NCI-H1417 treated with DMSO at 0.1 percent for 48 hours (cell line): ENCODE results near the gene DND1.
"Not testable (repeated sequence)": the region's sequence is repeated elsewhere in the genome, so short reads cannot be mapped to it uniquely, and the experiment has no call there.

Source experiments
- DNase-seq: peaks from one replicate; lab custom pipeline; 2025; lab: John Stamatoyannopoulos, UW

Gene DND1

DNA sequence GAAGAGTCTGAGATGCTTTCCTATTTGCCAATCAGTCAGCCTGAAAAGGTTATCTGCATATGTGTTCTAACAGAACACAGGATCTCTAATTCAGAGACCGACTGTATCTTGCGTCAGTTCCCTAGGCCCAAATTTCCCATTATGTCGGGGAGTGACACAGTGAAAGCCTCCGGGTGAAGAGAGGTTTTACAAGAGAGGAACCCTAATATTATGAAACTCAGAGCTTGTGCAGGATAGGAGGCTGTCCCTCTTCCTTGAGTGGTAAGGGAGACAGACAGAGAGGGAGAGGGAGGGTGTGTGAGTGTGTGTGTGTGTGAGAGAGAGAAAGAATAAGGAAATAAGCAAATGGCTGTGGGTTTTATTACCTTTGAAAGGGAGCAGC is 42.3 kb downstream of the DND1 start:
- DNase-seq = no peak

DNA sequence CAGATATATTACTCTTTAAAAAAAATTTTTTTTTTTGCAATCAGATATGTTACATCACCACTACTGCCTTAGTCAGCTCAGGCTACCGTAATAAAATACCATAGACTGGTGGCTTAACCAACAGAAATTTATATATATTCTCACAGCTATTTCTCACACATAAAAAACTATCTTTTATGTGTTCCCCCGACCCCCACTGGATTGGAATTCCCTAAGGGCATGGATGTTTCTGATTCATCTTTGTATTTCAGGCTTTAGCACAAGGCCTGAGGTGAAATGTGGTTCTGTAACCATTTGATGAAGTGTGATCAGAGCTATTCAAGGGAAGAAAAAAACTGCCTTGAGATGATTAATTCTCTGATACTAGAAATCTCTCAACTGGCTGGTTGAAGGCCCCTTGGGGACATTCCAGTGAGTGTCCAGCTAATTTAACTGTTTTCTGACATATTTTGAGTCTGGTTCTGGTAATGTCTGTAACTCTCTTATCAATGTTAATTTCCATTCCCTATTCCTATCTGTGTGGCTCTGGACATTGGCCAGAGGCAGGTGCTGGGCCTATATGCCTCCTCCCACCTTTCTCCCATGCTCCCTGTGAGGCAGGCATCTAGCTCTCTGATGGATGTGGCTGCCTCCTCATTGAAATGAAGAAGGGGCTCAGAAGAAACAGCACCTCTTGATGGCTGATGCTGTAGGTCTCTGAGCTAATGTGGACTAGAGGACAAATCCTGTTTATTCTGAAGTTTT is 42.9 kb downstream of the DND1 start:
- no peak for DNase-seq

DNA sequence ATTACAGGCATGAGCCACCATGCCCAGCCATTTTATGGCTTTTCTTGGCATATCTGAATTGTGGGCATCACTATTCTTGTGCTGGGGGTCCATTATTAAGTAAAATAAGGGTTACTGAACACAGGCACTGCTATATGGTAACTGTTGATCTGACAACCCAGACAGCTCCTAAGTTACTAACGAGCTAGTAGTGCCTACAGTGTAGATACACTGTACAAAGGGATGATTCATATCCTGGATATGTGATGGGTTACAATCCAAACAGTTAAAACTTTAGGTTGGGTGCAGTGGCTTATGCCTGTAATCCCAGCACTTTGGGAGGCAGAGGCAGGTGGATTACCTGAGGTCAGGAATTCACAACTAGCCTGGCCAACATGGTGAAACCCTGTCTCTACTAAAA is 44.7 kb downstream of the DND1 start:
- DNase-seq = no peak

GRCh38 chr5:140627972-140628371 is 45.4 kb downstream of the DND1 start:
- no peak for DNase-seq

- not testable (repeated sequence) for DNase-seq
Measured at GRCh38 chr5:140624886-140625285, 48.5 kb downstream of the DND1 start.

DNA sequence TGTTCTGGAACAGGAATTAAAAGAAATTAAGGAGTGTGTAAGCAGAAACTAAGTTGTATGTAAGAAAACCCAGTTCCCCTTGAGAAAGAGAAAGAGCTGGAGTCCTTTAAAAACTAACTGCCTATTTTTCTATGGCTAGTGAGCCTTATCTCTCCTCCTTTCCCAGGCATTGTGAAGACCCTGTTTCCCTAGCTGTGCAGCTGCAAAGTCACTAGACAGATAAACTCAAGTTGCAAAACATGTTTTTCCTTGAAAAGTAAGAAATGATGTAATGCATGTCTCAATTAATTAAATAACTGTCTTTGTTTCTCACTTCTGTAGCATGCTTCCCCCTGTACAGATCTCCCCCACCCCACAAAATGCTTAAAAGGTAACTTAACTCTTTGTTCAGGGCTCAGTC is 50.3 kb downstream of the DND1 start:
- not testable (repeated sequence) for DNase-seq

DNA sequence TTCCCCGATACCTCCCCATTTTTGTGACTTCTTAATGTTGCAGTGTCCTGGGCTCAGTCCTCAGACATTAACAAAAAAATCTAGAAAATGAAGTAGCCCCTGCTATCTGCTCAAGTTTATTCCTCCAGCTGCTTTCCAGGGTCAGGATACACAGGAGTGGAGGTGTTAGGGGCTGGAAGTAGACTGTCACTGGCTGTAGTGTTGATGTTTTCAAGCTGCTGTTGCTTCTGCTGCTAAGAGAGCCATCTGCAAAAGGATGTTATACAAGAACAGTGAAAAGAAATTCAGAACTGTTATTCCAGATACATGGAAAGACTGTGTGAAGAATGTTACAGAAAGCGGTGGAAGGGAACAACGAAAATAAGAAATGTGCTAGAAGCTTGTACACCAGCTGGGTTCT is 51.1 kb downstream of the DND1 start:
- DNase-seq = no peak
